ENCODE data around the gene TP53I11. TPM values are rescaled to one million over a fixed set of nuclear protein-coding genes. Genes with fewer than 3 reads are reported as not detected.
A peak's percentile ranks its signal among the peaks of the same experiment; 100 is the strongest.

The TP53I11 gene
- total and polyA plus RNA-seq, 10 donors: 10.2 to 169 (median 96.2) TPM

DNA sequence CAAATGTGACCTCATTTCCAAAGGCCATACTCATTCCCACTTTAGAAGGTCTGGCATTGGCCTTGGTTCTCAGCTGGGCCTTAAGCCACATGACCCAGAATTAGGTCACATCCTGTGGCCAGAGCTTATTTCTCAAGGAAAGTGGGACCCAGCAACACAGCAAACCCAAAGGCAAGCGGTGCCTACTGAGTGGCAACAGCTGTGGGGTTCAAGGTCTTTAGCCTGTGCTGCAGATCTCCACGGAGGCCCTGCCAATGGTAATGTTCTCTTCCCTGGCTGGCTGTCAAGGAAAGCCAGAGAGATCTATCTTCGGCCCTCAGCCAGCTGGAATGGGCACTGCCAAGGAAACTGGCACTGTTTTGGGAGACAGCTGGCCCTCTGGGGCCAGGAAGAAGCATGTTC, 41.5 kb upstream of the TP53I11 start:
- no peaks in the 10 kb centered on the region for H3K27me3 ChIP-seq (replicated peaks in 1 of 7)
- no peak overlapping the region for H3K4me3 ChIP-seq
- TF ChIP-seq POLR2AphosphoS5 (IDR thresholded peaks at IDR 0.05) (peak in 2 of 3 donors; percentile 66 to 72), POLR2A (IDR thresholded peaks at IDR 0.05) (no peak), CTCF (IDR thresholded peaks at IDR 0.05 in 8 of 11, conservative IDR thresholded peaks at IDR 0.05 in 3 of 11) (no peak)
- intact Hi-C loops (cut with DNase I; ENCODE audit: low total_unique reads): no loop called here
- no peak for DNase-seq
- 60 to 79% (median 63%) methylated on average over 2 to 3 of the region's 3 CpGs for WGBS, 5 donors
- no peaks in the 10 kb centered on the region for H3K9me3 ChIP-seq
- peaks cover 0 to 15% (median 7%) of the 10 kb centered on the region in 6 donors for H3K4me1 ChIP-seq
- peak overlapping the region in 5 of 8 donors; percentile 23 to 53 (median 37) for H3K27ac ChIP-seq
- no peaks in the 10 kb centered on the region for H3K36me3 ChIP-seq

GRCh38 chr11:44990665-44991064, 40.0 kb upstream of the TP53I11 start:
- H3K9me3 ChIP-seq: no peaks in the 10 kb centered on the region
- H3K4me1 ChIP-seq: peaks cover 0 to 15% (median 7%) of the 10 kb centered on the region in 6 donors
- WGBS, 5 donors: 77 to 85% (median 77%) methylated on average over 5 of the region's 5 CpGs

DNA sequence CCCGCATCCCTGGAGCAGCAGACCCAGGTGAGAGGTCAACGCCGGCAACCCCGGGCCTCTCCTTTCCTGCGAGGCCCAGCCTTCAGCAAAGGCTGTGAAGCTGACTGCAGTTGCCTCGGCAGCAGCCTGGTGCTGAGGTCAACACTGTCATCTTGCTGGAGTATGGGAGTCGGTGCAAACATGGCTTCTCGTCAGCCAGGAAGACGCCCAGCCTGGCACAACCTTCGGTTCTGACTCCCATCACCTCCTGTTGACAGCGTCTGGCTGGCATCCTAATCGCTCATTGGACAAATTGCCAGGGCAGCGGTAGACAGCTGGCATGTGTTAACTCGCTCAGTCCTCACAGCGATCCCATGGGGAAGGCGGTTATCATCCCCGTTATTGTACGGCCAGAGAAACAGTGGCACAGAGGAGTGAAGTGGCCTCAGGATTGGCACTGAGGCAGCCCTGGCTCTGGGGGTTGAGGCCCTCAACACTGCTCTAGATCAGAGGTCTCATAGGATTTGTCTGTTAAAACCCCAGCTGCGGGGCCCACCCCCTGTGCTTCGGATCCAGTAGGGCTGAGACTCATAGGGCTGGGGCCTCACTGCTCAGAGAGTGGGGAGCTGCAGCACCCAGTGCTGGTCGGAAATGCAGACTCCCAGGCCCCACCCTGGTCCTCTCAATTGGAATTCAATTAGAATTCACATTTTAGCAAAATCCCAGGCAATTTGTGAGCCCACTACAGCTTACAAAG, 39.3 kb upstream of the TP53I11 start:
- no peak for DNase-seq
- intact Hi-C loops (cut with DNase I; ENCODE audit: low total_unique reads): no loop called here
- WGBS, 5 donors: 79 to 95% (median 91%) methylated on average over 15 to 21 of the region's 21 CpGs
- no peak overlapping the region for H3K4me3 ChIP-seq
- H3K36me3 ChIP-seq: no peaks in the 10 kb centered on the region
- TF ChIP-seq POLR2A (IDR thresholded peaks at IDR 0.05): no peak
- TF ChIP-seq POLR2AphosphoS5 (IDR thresholded peaks at IDR 0.05): no peak
- TF ChIP-seq CTCF (IDR thresholded peaks at IDR 0.05 in 8 of 11, conservative IDR thresholded peaks at IDR 0.05 in 3 of 11): no peak
- no peaks in the 10 kb centered on the region for H3K9me3 ChIP-seq
- H3K4me1 ChIP-seq: peaks cover 0 to 15% (median 7%) of the 10 kb centered on the region in 6 donors
- H3K27me3 ChIP-seq (replicated peaks in 1 of 7): no peaks in the 10 kb centered on the region
- H3K27ac ChIP-seq: no peak overlapping the region

More at GRCh38 chr11:44990665-44991064, 40.0 kb upstream of the TP53I11 start:
- intact Hi-C loops (cut with DNase I; ENCODE audit: low total_unique reads): no loop called here
- TF ChIP-seq CTCF (IDR thresholded peaks at IDR 0.05 in 8 of 11, conservative IDR thresholded peaks at IDR 0.05 in 3 of 11) (no peak), POLR2A (IDR thresholded peaks at IDR 0.05) (no peak), POLR2AphosphoS5 (IDR thresholded peaks at IDR 0.05) (no peak)
- H3K27ac ChIP-seq: no peak overlapping the region
- no peak for DNase-seq
- no peaks in the 10 kb centered on the region for H3K36me3 ChIP-seq
- no peaks in the 10 kb centered on the region for H3K27me3 ChIP-seq (replicated peaks in 1 of 7)
- H3K4me3 ChIP-seq: no peak overlapping the region

- Histone ChIP-seq H3K4me1 (peaks cover 0 to 15% (median 7%) of the 10 kb centered on the region in 6 donors), H3K27me3 (replicated peaks in 1 of 7) (no peaks in the 10 kb centered on the region), H3K36me3 (no peaks in the 10 kb centered on the region), H3K27ac (no peak overlapping the region), H3K4me3 (no peak overlapping the region), H3K9me3 (no peaks in the 10 kb centered on the region)
- 90 to 93% (median 91%) methylated on average over 4 to 5 of the region's 5 CpGs for WGBS, 5 donors
- intact Hi-C loops (cut with DNase I; ENCODE audit: low total_unique reads): no loop called here
- no peak for TF ChIP-seq POLR2A (IDR thresholded peaks at IDR 0.05)
- TF ChIP-seq POLR2AphosphoS5 (IDR thresholded peaks at IDR 0.05): no peak
- TF ChIP-seq CTCF (IDR thresholded peaks at IDR 0.05 in 8 of 11, conservative IDR thresholded peaks at IDR 0.05 in 3 of 11): no peak
- no peak for DNase-seq
Observed at GRCh38 chr11:44988981-44989635, 38.4 kb upstream of the TP53I11 start.

Data from spleen (tissue), 11 donors.